Thoracic aorta (tissue), 2 donors: ENCODE results near the gene MPP3. TPM values are rescaled to one million over a fixed set of nuclear protein-coding genes. Genes with fewer than 3 reads are reported as not detected.
A peak's percentile ranks its signal among the peaks of the same experiment; 100 is the strongest.

ENCODE experiments used
- ATAC-seq: fragments of 150-250 bp; one replicate; pipeline ENCODE4 v1.8.0; 2017; ENCODE audit warnings: low read depth; ENCODE audit not compliant: insufficient number of reproducible peaks, low FRiP score
- DNase-seq: peaks from one replicate; pipeline ENCODE4 v3.0.0-alpha.2; 2020; ENCODE audit warnings: low spot score
- H3K27ac ChIP-seq, 2 donors: fragments of 200-600 bp; sonication (generic); 1 replicate in 1 of 2; 2 replicates in 1 of 2; pipeline ENCODE4 v1.5.1; 2016; ENCODE audit warnings: mild to moderate bottlenecking in 2 of 2, moderate library complexity in 2 of 2
- H3K27me3 ChIP-seq: fragments of 200-600 bp; sonication (generic); replicated peaks from 2 replicates; pipeline ENCODE4 v1.6.0; 2016; ENCODE audit warnings: mild to moderate bottlenecking; ENCODE audit not compliant: insufficient read depth
- H3K36me3 ChIP-seq: fragments of 200-600 bp; sonication (generic); one replicate; pipeline ENCODE4 v1.5.1; 2016
- H3K4me1 ChIP-seq, 2 donors: fragments of 200-600 bp; sonication (generic); 1 replicate in 1 of 2; 2 replicates in 1 of 2; pipeline versions ENCODE4 v1.5.1 to v1.6.0; 2016; ENCODE audit warnings: low read depth in 2 of 2, mild to moderate bottlenecking in 1 of 2; ENCODE audit not compliant: control insufficient read depth in 1 of 2
- H3K4me3 ChIP-seq: fragments of 200-600 bp; sonication (generic); 2 replicates; pipeline ENCODE4 v1.5.1; 2016; ENCODE audit warnings: mild to moderate bottlenecking
- H3K9me3 ChIP-seq: fragments of 200-600 bp; sonication (generic); 2 replicates; pipeline ENCODE4 v1.5.1; 2016
- total RNA-seq, 2 donors: library from RNA; depleted of rRNA; stranded (reverse); fragments of >200 nt; gene quantifications; one replicate each; pipeline versions ENCODE4 v1.1.0 to v1.2.3, GENCODE V29; 2016
- TF ChIP-seq, protein P1 (sequence below): fragments of 200-600 bp; sonication (generic); IDR thresholded peaks from one replicate; pipeline ENCODE4 v1.5.1; 2019; ENCODE audit warnings: antibody characterized with exemption

Gene MPP3
- total RNA-seq, 2 donors from 2014 or later = 32.8 to 73.8 TPM

DNA sequence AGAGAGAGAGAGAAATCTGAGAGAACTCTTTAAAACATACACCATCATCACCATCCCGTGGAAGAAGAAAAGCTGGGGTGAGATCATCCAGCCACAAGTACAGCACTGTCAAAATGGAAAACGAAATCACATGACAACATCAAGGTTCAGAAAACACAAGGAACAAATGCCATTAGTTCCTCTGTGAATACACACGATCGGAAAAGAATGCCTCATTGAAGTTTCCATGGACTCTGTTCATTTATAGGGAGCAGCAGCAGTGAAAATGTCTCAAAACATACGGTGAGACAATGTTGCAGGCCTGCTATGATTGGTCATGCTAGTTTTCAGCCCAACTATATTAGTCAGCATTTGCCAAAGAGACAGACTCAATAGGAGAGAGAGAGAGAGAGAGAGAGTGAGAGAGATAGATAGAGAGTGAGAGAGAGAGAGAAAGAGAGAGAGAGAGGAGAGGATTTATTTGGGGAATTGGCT lies 48.3 kb downstream of the MPP3 start:
- no peaks in the 10 kb centered on the region for H3K36me3 ChIP-seq
- H3K9me3 ChIP-seq = no peaks in the 10 kb centered on the region
- no peak for DNase-seq
- no peak overlapping the region for H3K27ac ChIP-seq
- ATAC-seq = no peak
- H3K27me3 ChIP-seq = no peaks in the 10 kb centered on the region
- TF ChIP-seq, protein P1, sequence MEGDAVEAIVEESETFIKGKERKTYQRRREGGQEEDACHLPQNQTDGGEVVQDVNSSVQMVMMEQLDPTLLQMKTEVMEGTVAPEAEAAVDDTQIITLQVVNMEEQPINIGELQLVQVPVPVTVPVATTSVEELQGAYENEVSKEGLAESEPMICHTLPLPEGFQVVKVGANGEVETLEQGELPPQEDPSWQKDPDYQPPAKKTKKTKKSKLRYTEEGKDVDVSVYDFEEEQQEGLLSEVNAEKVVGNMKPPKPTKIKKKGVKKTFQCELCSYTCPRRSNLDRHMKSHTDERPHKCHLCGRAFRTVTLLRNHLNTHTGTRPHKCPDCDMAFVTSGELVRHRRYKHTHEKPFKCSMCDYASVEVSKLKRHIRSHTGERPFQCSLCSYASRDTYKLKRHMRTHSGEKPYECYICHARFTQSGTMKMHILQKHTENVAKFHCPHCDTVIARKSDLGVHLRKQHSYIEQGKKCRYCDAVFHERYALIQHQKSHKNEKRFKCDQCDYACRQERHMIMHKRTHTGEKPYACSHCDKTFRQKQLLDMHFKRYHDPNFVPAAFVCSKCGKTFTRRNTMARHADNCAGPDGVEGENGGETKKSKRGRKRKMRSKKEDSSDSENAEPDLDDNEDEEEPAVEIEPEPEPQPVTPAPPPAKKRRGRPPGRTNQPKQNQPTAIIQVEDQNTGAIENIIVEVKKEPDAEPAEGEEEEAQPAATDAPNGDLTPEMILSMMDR = no peak
- peaks cover 0 to under 1% of the 10 kb centered on the region in 2 donors for H3K4me1 ChIP-seq
- no peak overlapping the region for H3K4me3 ChIP-seq

DNA sequence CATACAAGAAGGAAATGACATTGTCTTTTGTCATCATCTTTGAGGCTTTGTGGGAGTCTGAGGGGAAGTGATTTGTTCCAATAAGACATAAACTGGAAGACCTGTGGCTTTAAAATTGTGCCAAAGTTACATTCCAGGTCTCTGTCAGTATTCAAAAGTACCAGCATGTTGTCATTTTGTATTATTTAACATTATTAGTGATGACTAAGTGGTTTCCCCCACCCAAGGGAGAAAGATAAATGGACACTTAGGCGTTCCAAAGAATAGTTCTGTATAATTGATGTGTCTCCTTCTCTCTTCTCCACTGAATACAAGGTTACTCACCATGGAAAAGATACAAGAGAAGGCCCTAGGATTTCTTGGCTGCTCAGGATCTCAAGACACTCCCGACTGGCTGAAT lies 48.9 kb downstream of the MPP3 start:
- H3K36me3 ChIP-seq = no peaks in the 10 kb centered on the region
- no peak overlapping the region for H3K27ac ChIP-seq
- TF ChIP-seq, protein P1 = no peak
- no peaks in the 10 kb centered on the region for H3K9me3 ChIP-seq
- no peak overlapping the region for H3K4me3 ChIP-seq
- H3K4me1 ChIP-seq = peaks cover 4 to 6% of the 10 kb centered on the region in 2 donors
- DNase-seq (no peak), ATAC-seq (no peak)
- H3K27me3 ChIP-seq = no peaks in the 10 kb centered on the region

DNA sequence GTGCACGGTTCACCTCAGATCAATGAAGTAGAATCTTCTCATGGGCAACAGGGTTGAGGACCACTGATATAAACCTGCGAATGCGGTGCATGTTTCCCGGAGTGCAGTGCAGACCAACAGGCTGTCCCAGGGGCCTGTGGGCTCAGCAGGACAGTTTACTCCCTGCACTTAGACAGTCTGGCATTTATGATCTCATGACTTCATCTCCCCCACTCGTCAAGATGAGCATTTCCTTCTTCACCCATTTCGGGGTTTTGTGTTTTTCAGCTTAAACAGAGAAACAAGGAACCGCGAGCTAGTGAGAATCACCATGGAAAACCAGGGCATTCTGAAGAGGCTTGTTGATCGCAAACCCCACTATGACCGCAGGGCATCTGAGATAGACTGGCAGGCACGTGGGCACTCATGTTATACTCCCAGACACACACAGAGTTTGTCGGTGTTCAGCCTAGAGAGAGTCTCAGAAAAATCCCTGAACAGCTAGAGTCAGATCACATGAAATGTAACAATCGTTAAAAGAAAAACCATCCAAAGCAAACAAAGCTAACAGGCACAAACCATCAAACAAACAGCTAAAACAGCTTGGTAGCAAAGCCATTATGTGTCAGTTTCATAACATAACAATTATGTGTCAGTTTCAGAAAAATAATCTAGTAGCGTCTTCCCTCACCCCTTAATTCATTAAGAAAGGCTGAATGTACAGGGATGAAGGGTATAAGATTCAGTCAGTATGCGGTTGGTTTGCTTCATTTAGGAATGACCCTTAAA lies 49.8 kb downstream of the MPP3 start:
- H3K9me3 ChIP-seq = no peaks in the 10 kb centered on the region
- no peak for DNase-seq
- TF ChIP-seq, protein P1 = no peak
- no peaks in the 10 kb centered on the region for H3K36me3 ChIP-seq
- H3K4me3 ChIP-seq = no peak overlapping the region
- H3K4me1 ChIP-seq = peaks cover 4 to 6% of the 10 kb centered on the region in 2 donors
- no peak overlapping the region for H3K27ac ChIP-seq
- no peak for ATAC-seq
- no peaks in the 10 kb centered on the region for H3K27me3 ChIP-seq

DNA sequence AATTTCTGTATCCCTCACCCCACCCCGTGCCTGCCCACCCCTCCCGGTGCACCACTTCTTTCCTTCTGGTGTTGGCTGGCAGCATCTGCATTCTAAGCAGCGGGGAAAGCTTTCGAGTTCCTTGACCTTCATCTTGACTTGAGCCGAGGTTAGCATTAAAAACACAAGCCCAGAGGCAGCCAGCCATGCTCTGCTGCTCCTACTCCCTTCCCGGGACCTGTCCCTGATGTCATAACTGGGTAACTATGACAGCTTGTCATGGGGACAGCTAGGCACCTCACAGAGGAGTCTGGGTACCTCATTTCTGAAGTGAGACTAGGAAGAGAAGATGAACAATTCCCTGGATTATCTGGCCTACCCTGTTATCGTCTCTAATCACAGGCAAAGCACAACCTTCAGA lies 52.8 kb downstream of the MPP3 start, which contains the start of gene CFAP97D1:
CFAP97D1 (plus strand) TSS at position 301 of the 400 bp plus-strand sequence; CDS start at position 329, 28 bp downstream.
- no peaks in the 10 kb centered on the region for H3K36me3 ChIP-seq
- ATAC-seq = no peak
- H3K27me3 ChIP-seq = no peaks in the 10 kb centered on the region

More for the DNA sequence above, 52.8 kb downstream of the MPP3 start, which contains the start of gene CFAP97D1:
- TF ChIP-seq, protein P1 = no peak
- Histone ChIP-seq H3K27ac (peak within 1 kb of the TSS; percentile 98 to 100), H3K4me3 (peak within 1 kb of the TSS; percentile 81), H3K9me3 (no peaks in the 10 kb centered on the region), H3K4me1 (peaks cover 21 to 34% of the 10 kb centered on the region in 2 donors)
- DNase-seq = no peak
